Measurements from ENCODE around the gene NCCRP1.

- TF ChIP-seq MXI1 (IDR thresholded peaks at IDR 0.05; ENCODE audit: low read depth, low read length), result no peak
- peak; percentile 65; the same call in 1 of the 2 replicates for TF ChIP-seq RFX5 (IDR thresholded peaks at IDR 0.05; ENCODE audit: low read length)
- TF ChIP-seq, protein P1, sequence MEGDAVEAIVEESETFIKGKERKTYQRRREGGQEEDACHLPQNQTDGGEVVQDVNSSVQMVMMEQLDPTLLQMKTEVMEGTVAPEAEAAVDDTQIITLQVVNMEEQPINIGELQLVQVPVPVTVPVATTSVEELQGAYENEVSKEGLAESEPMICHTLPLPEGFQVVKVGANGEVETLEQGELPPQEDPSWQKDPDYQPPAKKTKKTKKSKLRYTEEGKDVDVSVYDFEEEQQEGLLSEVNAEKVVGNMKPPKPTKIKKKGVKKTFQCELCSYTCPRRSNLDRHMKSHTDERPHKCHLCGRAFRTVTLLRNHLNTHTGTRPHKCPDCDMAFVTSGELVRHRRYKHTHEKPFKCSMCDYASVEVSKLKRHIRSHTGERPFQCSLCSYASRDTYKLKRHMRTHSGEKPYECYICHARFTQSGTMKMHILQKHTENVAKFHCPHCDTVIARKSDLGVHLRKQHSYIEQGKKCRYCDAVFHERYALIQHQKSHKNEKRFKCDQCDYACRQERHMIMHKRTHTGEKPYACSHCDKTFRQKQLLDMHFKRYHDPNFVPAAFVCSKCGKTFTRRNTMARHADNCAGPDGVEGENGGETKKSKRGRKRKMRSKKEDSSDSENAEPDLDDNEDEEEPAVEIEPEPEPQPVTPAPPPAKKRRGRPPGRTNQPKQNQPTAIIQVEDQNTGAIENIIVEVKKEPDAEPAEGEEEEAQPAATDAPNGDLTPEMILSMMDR (IDR thresholded peaks at IDR 0.05), result no peak
- TF ChIP-seq POLR2AphosphoS5 (IDR thresholded peaks at IDR 0.05; ENCODE audit: low read depth, low read length), result no peak
Measured at GRCh38 chr19:39223703-39224279, 27.0 kb downstream of the NCCRP1 start.
